ENCODE measurements around the gene BPHL.
"Not testable (repeated sequence)": the region's sequence is repeated elsewhere in the genome, so short reads cannot be mapped to it uniquely, and the experiment has no call there.

BPHL gene

DNA sequence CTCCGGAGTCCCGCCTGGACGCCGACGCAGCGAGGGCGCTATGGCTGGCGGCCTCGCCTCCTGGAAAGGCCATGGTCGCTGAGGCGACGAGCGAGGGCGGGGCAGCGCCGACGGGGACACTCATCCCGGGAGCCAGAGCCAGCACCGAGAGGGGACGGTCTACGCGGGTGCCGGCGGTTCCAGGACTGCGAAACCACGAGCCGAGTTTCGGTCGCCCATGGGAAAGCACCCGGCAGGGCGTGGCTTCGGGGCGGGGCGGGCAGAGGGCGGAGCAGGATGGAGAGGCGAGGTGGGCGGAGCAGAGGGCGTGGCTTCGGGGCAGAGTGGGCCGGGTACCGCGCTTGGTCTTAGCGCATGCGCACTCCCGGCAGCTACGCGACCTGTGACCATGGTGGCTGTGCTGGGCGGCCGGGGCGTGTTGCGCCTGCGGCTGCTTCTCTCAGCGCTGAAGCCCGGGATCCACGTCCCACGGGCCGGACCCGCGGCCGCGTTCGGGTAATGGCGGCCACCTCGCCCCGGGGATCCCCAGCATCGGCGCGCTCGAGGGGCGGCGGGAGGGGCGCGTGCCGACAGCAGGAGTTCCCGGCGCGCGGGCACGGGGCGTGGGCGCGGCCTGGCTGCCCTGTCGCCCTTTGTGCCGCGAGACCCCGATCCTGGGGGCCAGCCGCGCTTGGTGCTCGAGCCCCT is at the start of gene BPHL:
BPHL (plus strand) TSS at position 359 of the 687 bp plus-strand sequence; CDS start at position 389, 30 bp downstream.
- Histone ChIP-seq H3K9ac (ENCODE audit: low read length in 5 of 5) (peak within 1 kb of the TSS; percentile 74 to 89 (median 85)), H3K9me3 (ENCODE audit: control insufficient read depth in 5 of 5, low read length in 5 of 5) (no peaks in the 10 kb centered on the region), H3K36me3 (ENCODE audit: control insufficient read depth in 5 of 5, insufficient read depth in 5 of 5, low read length in 5 of 5) (peaks cover 0 to 22% (median 19%) of the 10 kb centered on the region in 5 donors), H3K4me3 (ENCODE audit: low read depth in 1 of 5, low read length in 5 of 5) (peak within 1 kb of the TSS; percentile 78 to 90 (median 86)), H3K27me3 (ENCODE audit: control insufficient read depth in 5 of 5, insufficient read depth in 4 of 5, low read length in 5 of 5) (no peaks in the 10 kb centered on the region), H3K4me1 (ENCODE audit: control insufficient read depth in 5 of 5, insufficient read depth in 5 of 5, low read length in 5 of 5) (peaks cover 5 to 44% (median 43%) of the 10 kb centered on the region in 5 donors), H3K27ac (ENCODE audit: low read depth, low read length) (peak within 1 kb of the TSS; percentile 90)

DNA sequence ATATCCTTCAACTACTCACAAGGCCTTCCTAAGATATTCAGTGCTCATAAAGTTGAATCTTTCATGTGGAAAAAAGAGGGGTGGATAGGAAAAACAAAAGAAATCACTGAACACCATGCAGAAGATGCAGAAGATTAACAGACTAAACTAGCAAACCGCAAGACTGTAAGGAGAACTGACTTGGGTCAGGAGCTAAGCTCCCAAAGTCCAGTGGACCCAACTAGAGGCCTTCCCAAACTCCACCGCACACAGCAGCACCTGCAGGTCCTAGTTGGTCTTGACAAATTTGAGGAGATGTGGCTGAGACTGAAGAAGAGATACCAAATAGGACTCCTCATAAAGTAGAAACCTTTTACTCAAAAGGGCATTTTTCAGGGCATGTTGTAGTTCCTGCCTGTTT is 46.9 kb upstream of the BPHL start:
- no peak overlapping the region for H3K4me3 ChIP-seq (ENCODE audit: low read depth in 1 of 5, low read length in 5 of 5)
- H3K9ac ChIP-seq (ENCODE audit: low read length in 5 of 5): no peak overlapping the region
- peaks cover 0 to 9% (median 7%) of the 10 kb centered on the region in 5 donors for H3K36me3 ChIP-seq (ENCODE audit: control insufficient read depth in 5 of 5, insufficient read depth in 5 of 5, low read length in 5 of 5)
- H3K9me3 ChIP-seq (ENCODE audit: control insufficient read depth in 5 of 5, low read length in 5 of 5): no peaks in the 10 kb centered on the region
- H3K27me3 ChIP-seq (ENCODE audit: control insufficient read depth in 5 of 5, insufficient read depth in 4 of 5, low read length in 5 of 5): no peaks in the 10 kb centered on the region
- H3K4me1 ChIP-seq (ENCODE audit: control insufficient read depth in 5 of 5, insufficient read depth in 5 of 5, low read length in 5 of 5): peaks cover 0 to 49% (median 37%) of the 10 kb centered on the region in 5 donors
- no peak overlapping the region for H3K27ac ChIP-seq (ENCODE audit: low read depth, low read length)

DNA sequence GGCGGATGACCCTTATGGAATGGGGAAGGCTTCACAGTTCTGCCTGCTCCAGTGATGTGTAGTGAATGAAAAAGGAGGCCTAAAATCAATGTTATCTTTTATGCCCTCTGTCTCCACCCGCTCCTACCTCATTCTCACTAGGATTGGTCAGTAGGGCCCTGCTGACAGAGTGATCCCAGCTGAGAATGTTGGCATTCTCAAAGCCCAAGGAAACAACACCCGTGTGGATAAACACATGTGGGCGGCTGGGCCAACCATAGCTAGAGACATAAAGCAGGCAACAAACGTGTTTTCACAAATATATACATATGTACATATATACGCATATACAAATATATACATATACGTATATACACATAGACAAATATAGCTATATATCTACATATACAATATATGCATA is 45.7 kb upstream of the BPHL start:
- H3K36me3 ChIP-seq (ENCODE audit: control insufficient read depth in 5 of 5, insufficient read depth in 5 of 5, low read length in 5 of 5): peaks cover 7 to 20% (median 19%) of the 10 kb centered on the region in 5 donors

DNA sequence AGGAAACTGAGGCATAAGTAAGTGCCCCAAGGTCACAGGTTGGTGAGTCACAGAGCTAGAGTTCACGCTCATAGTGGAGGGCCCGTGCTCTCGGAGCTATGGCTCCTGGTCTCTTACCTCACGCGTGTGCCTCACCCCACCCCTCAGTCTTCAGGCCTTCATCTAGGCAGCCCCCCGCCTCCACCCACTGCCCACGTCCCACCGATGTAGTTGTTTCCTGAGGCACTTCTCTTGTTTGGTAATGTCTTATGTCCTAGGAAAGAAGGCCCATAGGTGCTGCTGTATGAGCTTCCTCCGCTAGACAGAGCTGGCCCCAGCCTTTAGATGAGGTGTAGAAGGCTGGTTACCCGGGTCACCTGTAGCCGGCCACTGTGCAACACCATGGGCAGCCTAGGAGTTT is 45.1 kb upstream of the BPHL start:
- Histone ChIP-seq H3K36me3 (ENCODE audit: control insufficient read depth in 5 of 5, insufficient read depth in 5 of 5, low read length in 5 of 5) (peaks cover 10 to 26% (median 25%) of the 10 kb centered on the region in 5 donors), H3K27ac (ENCODE audit: low read depth, low read length) (no peak overlapping the region), H3K4me3 (ENCODE audit: low read depth in 1 of 5, low read length in 5 of 5) (no peak overlapping the region), H3K27me3 (ENCODE audit: control insufficient read depth in 5 of 5, insufficient read depth in 4 of 5, low read length in 5 of 5) (no peaks in the 10 kb centered on the region), H3K9me3 (ENCODE audit: control insufficient read depth in 5 of 5, low read length in 5 of 5) (no peaks in the 10 kb centered on the region), H3K9ac (ENCODE audit: low read length in 5 of 5) (no peak overlapping the region), H3K4me1 (ENCODE audit: control insufficient read depth in 5 of 5, insufficient read depth in 5 of 5, low read length in 5 of 5) (peaks cover 0 to 43% (median 36%) of the 10 kb centered on the region in 5 donors)

More for the DNA sequence above, 45.7 kb upstream of the BPHL start:
- Histone ChIP-seq H3K27ac (ENCODE audit: low read depth, low read length) (no peak overlapping the region), H3K27me3 (ENCODE audit: control insufficient read depth in 5 of 5, insufficient read depth in 4 of 5, low read length in 5 of 5) (no peaks in the 10 kb centered on the region), H3K9me3 (ENCODE audit: control insufficient read depth in 5 of 5, low read length in 5 of 5) (no peaks in the 10 kb centered on the region), H3K9ac (ENCODE audit: low read length in 5 of 5) (no peak overlapping the region), H3K4me3 (ENCODE audit: low read depth in 1 of 5, low read length in 5 of 5) (no peak overlapping the region), H3K4me1 (ENCODE audit: control insufficient read depth in 5 of 5, insufficient read depth in 5 of 5, low read length in 5 of 5) (peaks cover 0 to 46% (median 36%) of the 10 kb centered on the region in 5 donors)

DNA sequence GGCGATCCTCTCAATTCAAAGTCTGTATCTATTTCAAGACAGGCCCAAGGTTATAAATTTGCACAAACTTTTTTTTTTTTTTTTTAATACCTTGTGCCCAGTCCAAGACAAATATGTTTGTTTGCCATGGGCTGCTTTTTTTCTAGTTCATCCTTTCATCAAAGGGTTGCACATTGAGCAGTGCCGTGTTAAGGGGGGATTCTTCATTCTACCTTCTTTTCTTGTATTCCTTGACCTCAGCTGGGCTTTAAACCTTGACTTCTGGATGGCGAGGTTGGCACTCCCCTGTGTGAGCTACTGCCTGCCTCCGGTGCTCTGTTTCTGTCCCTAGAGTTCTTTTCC is 42.8 kb upstream of the BPHL start:
- Histone ChIP-seq H3K4me1 (ENCODE audit: control insufficient read depth in 5 of 5, insufficient read depth in 5 of 5, low read length in 5 of 5) (peaks cover 0 to 25% (median 20%) of the 10 kb centered on the region in 5 donors), H3K36me3 (ENCODE audit: control insufficient read depth in 5 of 5, insufficient read depth in 5 of 5, low read length in 5 of 5) (peaks cover 24 to 48% (median 41%) of the 10 kb centered on the region in 5 donors), H3K9ac (ENCODE audit: low read length in 5 of 5) (no peak overlapping the region), H3K9me3 (ENCODE audit: control insufficient read depth in 5 of 5, low read length in 5 of 5) (no peaks in the 10 kb centered on the region), H3K27ac (ENCODE audit: low read depth, low read length) (no peak overlapping the region), H3K27me3 (ENCODE audit: control insufficient read depth in 5 of 5, insufficient read depth in 4 of 5, low read length in 5 of 5) (no peaks in the 10 kb centered on the region), H3K4me3 (ENCODE audit: low read depth in 1 of 5, low read length in 5 of 5) (no peak overlapping the region)

DNA sequence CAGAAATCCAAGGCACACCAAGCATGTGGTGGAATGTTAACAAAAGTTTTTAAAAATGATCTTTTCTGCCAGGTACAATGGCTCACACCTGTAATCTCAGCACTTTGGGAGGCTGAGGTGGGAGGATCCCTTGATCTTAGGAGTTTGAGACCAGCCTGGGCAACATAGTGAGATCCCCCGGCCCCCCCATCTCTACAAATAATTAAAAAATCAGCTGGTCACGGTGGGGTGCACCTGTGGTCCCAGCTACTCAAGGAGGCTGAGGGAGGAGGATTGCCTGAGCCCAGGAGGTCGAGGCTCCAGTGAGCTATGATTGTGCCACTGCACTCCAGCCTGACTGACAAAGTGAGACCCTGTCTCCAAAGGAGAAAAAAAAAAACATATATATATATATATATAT is 42.2 kb upstream of the BPHL start:
- peaks cover 0 to 21% (median 16%) of the 10 kb centered on the region in 5 donors for H3K4me1 ChIP-seq (ENCODE audit: control insufficient read depth in 5 of 5, insufficient read depth in 5 of 5, low read length in 5 of 5)
- H3K4me3 ChIP-seq (ENCODE audit: low read depth in 1 of 5, low read length in 5 of 5): no peak overlapping the region
- no peak overlapping the region for H3K27ac ChIP-seq (ENCODE audit: low read depth, low read length)
- H3K27me3 ChIP-seq (ENCODE audit: control insufficient read depth in 5 of 5, insufficient read depth in 4 of 5, low read length in 5 of 5): no peaks in the 10 kb centered on the region
- H3K36me3 ChIP-seq (ENCODE audit: control insufficient read depth in 5 of 5, insufficient read depth in 5 of 5, low read length in 5 of 5): peaks cover 30 to 54% (median 47%) of the 10 kb centered on the region in 5 donors
- H3K9ac ChIP-seq (ENCODE audit: low read length in 5 of 5): no peak overlapping the region
- H3K9me3 ChIP-seq (ENCODE audit: control insufficient read depth in 5 of 5, low read length in 5 of 5): no peaks in the 10 kb centered on the region

DNA sequence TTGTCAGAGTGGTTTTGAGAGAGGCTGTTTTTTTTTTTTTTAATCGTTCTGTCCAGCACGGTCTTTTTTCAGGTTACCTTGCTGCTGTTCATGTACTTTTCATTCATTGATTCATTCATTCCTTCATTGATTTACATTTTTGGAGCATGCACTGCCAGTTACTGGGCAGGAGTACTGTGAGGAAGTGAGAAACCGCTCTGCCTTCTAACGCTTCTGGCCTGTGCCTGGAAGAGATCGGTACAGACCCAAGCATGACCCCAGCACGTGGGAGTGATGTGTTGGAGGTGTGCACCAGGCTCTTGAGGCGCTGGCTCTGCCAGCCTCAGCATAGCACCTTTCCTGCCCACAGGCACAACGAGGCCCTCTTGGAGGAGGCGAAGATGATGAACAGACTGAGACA is 41.1 kb upstream of the BPHL start:
- peaks cover 30 to 61% (median 53%) of the 10 kb centered on the region in 5 donors for H3K36me3 ChIP-seq (ENCODE audit: control insufficient read depth in 5 of 5, insufficient read depth in 5 of 5, low read length in 5 of 5)
- H3K27ac ChIP-seq (ENCODE audit: low read depth, low read length): no peak overlapping the region
- H3K9ac ChIP-seq (ENCODE audit: low read length in 5 of 5): no peak overlapping the region
- H3K27me3 ChIP-seq (ENCODE audit: control insufficient read depth in 5 of 5, insufficient read depth in 4 of 5, low read length in 5 of 5): no peaks in the 10 kb centered on the region
- H3K4me3 ChIP-seq (ENCODE audit: low read depth in 1 of 5, low read length in 5 of 5): no peak overlapping the region
- H3K4me1 ChIP-seq (ENCODE audit: control insufficient read depth in 5 of 5, insufficient read depth in 5 of 5, low read length in 5 of 5): peaks cover 0 to 20% (median 14%) of the 10 kb centered on the region in 5 donors
- no peaks in the 10 kb centered on the region for H3K9me3 ChIP-seq (ENCODE audit: control insufficient read depth in 5 of 5, low read length in 5 of 5)

DNA sequence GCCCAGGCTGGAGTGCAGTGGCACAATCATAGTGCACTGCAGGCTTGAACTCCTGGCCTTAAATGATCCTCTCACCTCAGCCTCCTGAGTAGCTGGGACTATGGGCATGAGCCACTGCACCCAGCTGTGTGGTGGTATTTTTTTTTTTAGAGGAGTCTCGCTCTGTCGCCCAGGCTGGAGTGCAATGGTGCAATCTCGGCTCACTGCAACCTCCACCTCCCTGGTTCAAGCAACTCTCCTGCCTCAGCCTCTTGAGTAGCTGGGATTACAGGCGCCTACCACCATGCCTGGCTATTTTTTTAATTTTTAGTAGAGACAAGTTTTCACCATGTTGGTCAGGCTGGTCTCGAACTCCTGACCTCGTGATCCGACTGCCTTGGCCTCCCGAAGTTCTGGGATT is 39.6 kb upstream of the BPHL start:
- not testable (repeated sequence) for H3K9ac ChIP-seq (ENCODE audit: low read length in 5 of 5); H3K27ac ChIP-seq (ENCODE audit: low read depth, low read length); H3K4me3 ChIP-seq (ENCODE audit: low read depth in 1 of 5, low read length in 5 of 5); H3K9me3 ChIP-seq (ENCODE audit: control insufficient read depth in 5 of 5, low read length in 5 of 5); H3K27me3 ChIP-seq (ENCODE audit: control insufficient read depth in 5 of 5, insufficient read depth in 4 of 5, low read length in 5 of 5)
- peaks cover 0 to 22% (median 10%) of the 10 kb centered on the region in 5 donors for H3K4me1 ChIP-seq (ENCODE audit: control insufficient read depth in 5 of 5, insufficient read depth in 5 of 5, low read length in 5 of 5)
- peaks cover 37 to 70% (median 61%) of the 10 kb centered on the region in 5 donors for H3K36me3 ChIP-seq (ENCODE audit: control insufficient read depth in 5 of 5, insufficient read depth in 5 of 5, low read length in 5 of 5)

DNA sequence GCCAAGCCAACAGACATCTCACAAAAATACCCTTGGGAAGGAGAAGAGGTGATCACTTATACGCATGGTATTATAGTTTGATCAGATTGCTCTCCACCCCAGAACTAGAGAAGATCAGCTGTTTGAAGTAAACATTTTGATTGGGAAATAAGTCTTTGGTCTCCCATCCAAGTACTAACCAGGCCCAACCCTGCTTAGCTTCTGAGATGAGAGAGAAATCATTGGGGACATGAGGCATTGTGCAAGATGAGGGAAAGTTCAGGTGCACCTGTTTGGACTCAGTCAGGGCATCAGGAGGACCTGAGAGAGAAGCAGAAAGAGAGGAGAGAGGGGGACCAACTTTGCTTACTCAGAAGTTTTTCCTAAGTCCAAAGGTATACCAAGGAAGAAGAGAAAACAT is 38.8 kb upstream of the BPHL start:
- Histone ChIP-seq H3K4me1 (ENCODE audit: control insufficient read depth in 5 of 5, insufficient read depth in 5 of 5, low read length in 5 of 5) (peaks cover 0 to 21% (median 10%) of the 10 kb centered on the region in 5 donors), H3K4me3 (ENCODE audit: low read depth in 1 of 5, low read length in 5 of 5) (no peak overlapping the region), H3K9me3 (ENCODE audit: control insufficient read depth in 5 of 5, low read length in 5 of 5) (no peaks in the 10 kb centered on the region), H3K27me3 (ENCODE audit: control insufficient read depth in 5 of 5, insufficient read depth in 4 of 5, low read length in 5 of 5) (no peaks in the 10 kb centered on the region), H3K9ac (ENCODE audit: low read length in 5 of 5) (peak overlapping the region in 1 of 5 donors; percentile 31), H3K27ac (ENCODE audit: low read depth, low read length) (no peak overlapping the region), H3K36me3 (ENCODE audit: control insufficient read depth in 5 of 5, insufficient read depth in 5 of 5, low read length in 5 of 5) (peaks cover 37 to 75% (median 66%) of the 10 kb centered on the region in 5 donors)

DNA sequence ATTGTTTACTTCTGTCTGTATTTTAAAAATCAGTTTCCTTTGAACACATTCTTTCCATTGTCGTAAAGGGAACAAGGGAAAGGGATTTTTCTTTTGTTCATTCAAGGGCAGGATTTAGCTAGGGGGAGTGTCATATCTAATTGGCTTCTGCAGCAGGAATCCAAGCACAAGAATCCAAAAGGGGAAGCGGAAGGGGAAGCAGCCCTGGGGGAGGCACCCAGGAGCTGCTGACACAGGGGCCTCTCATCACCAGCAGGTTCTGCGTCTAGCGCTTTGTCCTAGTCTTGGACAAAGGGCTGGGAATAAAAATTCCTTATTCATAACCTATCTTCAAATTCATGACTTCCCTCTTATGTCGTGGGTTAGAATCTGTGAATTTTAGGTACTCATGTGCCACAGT is 36.6 kb upstream of the BPHL start:
- Histone ChIP-seq H3K9me3 (ENCODE audit: control insufficient read depth in 5 of 5, low read length in 5 of 5) (no peaks in the 10 kb centered on the region), H3K36me3 (ENCODE audit: control insufficient read depth in 5 of 5, insufficient read depth in 5 of 5, low read length in 5 of 5) (peaks cover 44 to 93% (median 81%) of the 10 kb centered on the region in 5 donors), H3K4me1 (ENCODE audit: control insufficient read depth in 5 of 5, insufficient read depth in 5 of 5, low read length in 5 of 5) (peaks cover 0 to 7% (median 0%) of the 10 kb centered on the region in 5 donors)

More for the DNA sequence above, 36.6 kb upstream of the BPHL start:
- Histone ChIP-seq H3K9ac (ENCODE audit: low read length in 5 of 5) (no peak overlapping the region), H3K27me3 (ENCODE audit: control insufficient read depth in 5 of 5, insufficient read depth in 4 of 5, low read length in 5 of 5) (no peaks in the 10 kb centered on the region), H3K27ac (ENCODE audit: low read depth, low read length) (no peak overlapping the region), H3K4me3 (ENCODE audit: low read depth in 1 of 5, low read length in 5 of 5) (no peak overlapping the region)
